Measurements from ENCODE around the gene KIAA1217. TPM values are rescaled to one million over a fixed set of nuclear protein-coding genes. Genes with fewer than 3 reads are reported as not detected.

Gene KIAA1217
- polyA plus RNA-seq, 2 of the 4 experiments (the other 2 are of a cell fraction): 1.5 to 2.7 TPM

DNA sequence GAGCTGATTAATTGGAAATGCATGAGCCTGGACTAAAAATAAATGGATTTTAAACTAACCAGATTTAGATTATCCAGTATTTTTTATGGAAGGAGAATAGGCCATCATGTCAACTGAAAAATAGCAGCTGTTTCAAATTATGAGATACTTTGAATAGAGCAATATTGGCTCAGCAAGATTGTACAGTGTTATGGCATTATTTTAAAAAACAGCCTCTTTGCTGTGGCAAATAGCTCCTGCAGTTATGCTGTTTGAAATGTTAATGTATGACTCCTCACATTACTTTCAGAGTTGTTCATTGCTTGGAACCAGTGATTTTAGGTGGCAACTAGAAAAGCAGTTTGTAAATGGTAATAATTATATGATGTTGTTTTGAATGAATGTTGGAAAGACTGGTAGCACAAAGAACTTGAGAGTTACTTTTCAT lies 244.5 kb downstream of the KIAA1217 start:
- TF ChIP-seq POLR2AphosphoS2 (conservative IDR thresholded peaks at IDR 0.05; ENCODE audit: low read length) (no peak), TFCP2L1 (CRISPR knock-in tag; IDR thresholded peaks at IDR 0.05) (no peak), MAZ (IDR thresholded peaks at IDR 0.05; ENCODE audit: borderline replicate concordance, low read depth, low read length) (no peak), MYC (IDR thresholded peaks at IDR 0.05; ENCODE audit: borderline replicate concordance, low read length) (no peak), MAFK (IDR thresholded peaks at IDR 0.05; ENCODE audit: partially characterized antibody) (no peak), NR3C1 (IDR thresholded peaks at IDR 0.05) (no peak), ZFP36 (IDR thresholded peaks at IDR 0.05; ENCODE audit: borderline replicate concordance, partially characterized antibody) (no peak), FOSB (CRISPR knock-in tag; IDR thresholded peaks at IDR 0.05) (no peak), HOXB5 (CRISPR knock-in tag; IDR thresholded peaks at IDR 0.05) (no peak), JUNB (IDR thresholded peaks at IDR 0.05) (no peak), BHLHE40 (IDR thresholded peaks at IDR 0.05; ENCODE audit: low read depth, low read length) (no peak), CHD2 (IDR thresholded peaks at IDR 0.05; ENCODE audit: low read length, partially characterized antibody) (no peak), PHF8 (IDR thresholded peaks at IDR 0.05; ENCODE audit: borderline replicate concordance, low read depth) (no peak), RCOR1 (IDR thresholded peaks at IDR 0.05; ENCODE audit: low read depth, low read length) (no peak), ZNF302 (CRISPR knock-in tag; IDR thresholded peaks at IDR 0.05) (no peak), RARB (CRISPR knock-in tag; IDR thresholded peaks at IDR 0.05) (no peak)
- TF ChIP-seq, protein P1, sequence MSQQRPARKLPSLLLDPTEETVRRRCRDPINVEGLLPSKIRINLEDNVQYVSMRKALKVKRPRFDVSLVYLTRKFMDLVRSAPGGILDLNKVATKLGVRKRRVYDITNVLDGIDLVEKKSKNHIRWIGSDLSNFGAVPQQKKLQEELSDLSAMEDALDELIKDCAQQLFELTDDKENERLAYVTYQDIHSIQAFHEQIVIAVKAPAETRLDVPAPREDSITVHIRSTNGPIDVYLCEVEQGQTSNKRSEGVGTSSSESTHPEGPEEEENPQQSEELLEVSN (IDR thresholded peaks at IDR 0.05; ENCODE audit: borderline replicate concordance, low read depth): no peak
- FAIRE-seq (no peak), DNase-seq (ENCODE audit: low read depth in 1 of 2, low spot score in 1 of 2) (no peak), ATAC-seq (no peak)
- Histone ChIP-seq H3K4me2 (no peak overlapping the region), H3K4me3 (no peak overlapping the region), H3K9me3 (0 out of 3 replicates have a peak, but pooled peaks cover 2% of the 10 kb centered on the region), H3K4me1 (0 out of 3 replicates have a peak, but pooled peaks cover 4% of the 10 kb centered on the region), H3K27ac (no peak overlapping the region)
- POLR2A ChIA-PET: no interaction called here
- CTCF ChIA-PET: no interaction called here

DNA sequence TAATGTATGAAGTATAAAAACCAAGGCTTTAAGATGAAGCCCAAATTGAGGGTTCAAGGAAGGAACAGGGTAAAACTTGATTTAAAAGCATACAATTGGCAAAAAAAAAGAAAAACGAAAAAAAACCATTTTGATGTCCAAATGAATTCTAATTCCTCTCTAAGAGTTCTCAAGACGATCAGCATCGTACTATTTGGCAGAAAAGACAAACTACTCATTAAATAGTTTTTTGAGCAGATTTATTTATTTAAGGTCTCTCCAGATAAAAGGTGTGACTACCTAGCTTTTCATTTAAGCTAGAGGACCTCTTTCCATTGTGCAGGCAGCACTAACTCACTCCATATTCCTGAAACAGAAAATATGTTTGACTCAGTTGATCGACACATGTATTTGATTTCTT lies 245.0 kb downstream of the KIAA1217 start:
- Histone ChIP-seq H3K4me1 (0 out of 3 replicates have a peak, but pooled peaks cover 4% of the 10 kb centered on the region), H3K27ac (no peak overlapping the region), H3K9me3 (0 out of 3 replicates have a peak, but pooled peaks cover 2% of the 10 kb centered on the region), H3K4me3 (no peak overlapping the region), H3K4me2 (no peak overlapping the region)
- TF ChIP-seq, protein P1 (IDR thresholded peaks at IDR 0.05; ENCODE audit: borderline replicate concordance, low read depth): no peak
- TF ChIP-seq ZC3H11A (IDR thresholded peaks at IDR 0.05): no peak
- no peak for TF ChIP-seq HOXB5 (CRISPR knock-in tag; IDR thresholded peaks at IDR 0.05)
- TF ChIP-seq POLR2AphosphoS2 (conservative IDR thresholded peaks at IDR 0.05; ENCODE audit: low read length): no peak
- peak; percentile 85 for TF ChIP-seq CBX8 (IDR thresholded peaks at IDR 0.05)
- TF ChIP-seq HDAC2 (IDR thresholded peaks at IDR 0.05): no peak
- peak; percentile 90; the same call in 1 of the 2 replicates for TF ChIP-seq RNF2 (IDR thresholded peaks at IDR 0.05; ENCODE audit: borderline replicate concordance, low read depth)
- no peak for TF ChIP-seq CEBPB (IDR thresholded peaks at IDR 0.05)
- TF ChIP-seq FOSB (CRISPR knock-in tag; IDR thresholded peaks at IDR 0.05): no peak
- no peak for TF ChIP-seq ZSCAN20 (CRISPR knock-in tag; IDR thresholded peaks at IDR 0.05)
- TF ChIP-seq JUNB (IDR thresholded peaks at IDR 0.05): no peak
- no peak for TF ChIP-seq JUN (IDR thresholded peaks at IDR 0.05)
- no peak for TF ChIP-seq ESRRA (IDR thresholded peaks at IDR 0.05; ENCODE audit: borderline replicate concordance, low read length)
- TF ChIP-seq, protein P2, sequence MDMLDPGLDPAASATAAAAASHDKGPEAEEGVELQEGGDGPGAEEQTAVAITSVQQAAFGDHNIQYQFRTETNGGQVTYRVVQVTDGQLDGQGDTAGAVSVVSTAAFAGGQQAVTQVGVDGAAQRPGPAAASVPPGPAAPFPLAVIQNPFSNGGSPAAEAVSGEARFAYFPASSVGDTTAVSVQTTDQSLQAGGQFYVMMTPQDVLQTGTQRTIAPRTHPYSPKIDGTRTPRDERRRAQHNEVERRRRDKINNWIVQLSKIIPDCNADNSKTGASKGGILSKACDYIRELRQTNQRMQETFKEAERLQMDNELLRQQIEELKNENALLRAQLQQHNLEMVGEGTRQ (IDR thresholded peaks at IDR 0.05): no peak
- 43% methylated on average over 4 of the region's 4 CpGs for WGBS (ENCODE audit: missing lambda C conversion rate)
- ATAC-seq: no peak
- no peak for FAIRE-seq
- DNase-seq (ENCODE audit: low read depth in 1 of 2, low spot score in 1 of 2): no peak
- ChIA-PET POLR2A (no interaction called here), CTCF (interaction anchor here (0.6 kb wide), 1 partner anchor 21 kb away, joined by 3 read pairs; no protein-coding TSS in a partner anchor)
